GM12892 (cell line): ENCODE results near the gene OR2AG2.

Source experiments
- POLR2A ChIP-seq: IDR thresholded peaks from 2 replicates; pipeline ENCODE4 v1.6.1; 2011; ENCODE audit warnings: low read depth, low read length, control low read depth
- POLR2AphosphoS5 ChIP-seq: IDR thresholded peaks from 2 replicates; pipeline ENCODE4 v1.6.1; 2011; ENCODE audit warnings: low read depth, low read length, control low read depth
- TAF1 ChIP-seq: IDR thresholded peaks from 2 replicates; pipeline ENCODE4 v1.6.1; 2011; ENCODE audit warnings: low read depth, mild to moderate bottlenecking, control low read depth, low read length, borderline replicate concordance

- TF ChIP-seq POLR2A (no peak), POLR2AphosphoS5 (no peak), TAF1 (no peak)
These were observed 54.4 kb downstream of the OR2AG2 start for GRCh38 chr11:6717426-6717825.
